ENCODE measurements around the gene CLEC1A.

DNA sequence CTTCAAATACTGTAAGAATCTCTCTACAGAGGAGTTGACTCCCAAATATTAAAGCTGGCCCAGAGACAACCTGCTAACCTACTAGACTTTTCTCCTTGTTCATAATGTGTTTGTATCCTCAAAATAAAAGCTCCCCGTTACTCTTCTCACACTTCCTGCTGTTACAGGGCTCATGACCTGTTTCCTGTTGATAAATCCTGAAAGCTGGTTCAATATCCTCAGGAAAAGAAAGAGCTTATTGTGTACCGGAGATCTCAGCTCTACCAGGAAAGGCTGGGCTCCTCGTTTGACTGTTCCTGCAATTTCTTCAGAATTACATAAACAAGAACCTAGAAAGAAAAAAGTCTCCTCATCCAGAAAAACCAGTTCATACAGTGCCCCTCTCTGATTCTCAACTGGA lies 30.8 kb downstream of the CLEC1A start:
- TF ChIP-seq, protein P1, sequence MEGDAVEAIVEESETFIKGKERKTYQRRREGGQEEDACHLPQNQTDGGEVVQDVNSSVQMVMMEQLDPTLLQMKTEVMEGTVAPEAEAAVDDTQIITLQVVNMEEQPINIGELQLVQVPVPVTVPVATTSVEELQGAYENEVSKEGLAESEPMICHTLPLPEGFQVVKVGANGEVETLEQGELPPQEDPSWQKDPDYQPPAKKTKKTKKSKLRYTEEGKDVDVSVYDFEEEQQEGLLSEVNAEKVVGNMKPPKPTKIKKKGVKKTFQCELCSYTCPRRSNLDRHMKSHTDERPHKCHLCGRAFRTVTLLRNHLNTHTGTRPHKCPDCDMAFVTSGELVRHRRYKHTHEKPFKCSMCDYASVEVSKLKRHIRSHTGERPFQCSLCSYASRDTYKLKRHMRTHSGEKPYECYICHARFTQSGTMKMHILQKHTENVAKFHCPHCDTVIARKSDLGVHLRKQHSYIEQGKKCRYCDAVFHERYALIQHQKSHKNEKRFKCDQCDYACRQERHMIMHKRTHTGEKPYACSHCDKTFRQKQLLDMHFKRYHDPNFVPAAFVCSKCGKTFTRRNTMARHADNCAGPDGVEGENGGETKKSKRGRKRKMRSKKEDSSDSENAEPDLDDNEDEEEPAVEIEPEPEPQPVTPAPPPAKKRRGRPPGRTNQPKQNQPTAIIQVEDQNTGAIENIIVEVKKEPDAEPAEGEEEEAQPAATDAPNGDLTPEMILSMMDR (IDR thresholded peaks at IDR 0.05), result no peak
- TF ChIP-seq POLR2AphosphoS5 (IDR thresholded peaks at IDR 0.05; ENCODE audit: low read depth, low read length), result no peak
- TF ChIP-seq, protein P2, sequence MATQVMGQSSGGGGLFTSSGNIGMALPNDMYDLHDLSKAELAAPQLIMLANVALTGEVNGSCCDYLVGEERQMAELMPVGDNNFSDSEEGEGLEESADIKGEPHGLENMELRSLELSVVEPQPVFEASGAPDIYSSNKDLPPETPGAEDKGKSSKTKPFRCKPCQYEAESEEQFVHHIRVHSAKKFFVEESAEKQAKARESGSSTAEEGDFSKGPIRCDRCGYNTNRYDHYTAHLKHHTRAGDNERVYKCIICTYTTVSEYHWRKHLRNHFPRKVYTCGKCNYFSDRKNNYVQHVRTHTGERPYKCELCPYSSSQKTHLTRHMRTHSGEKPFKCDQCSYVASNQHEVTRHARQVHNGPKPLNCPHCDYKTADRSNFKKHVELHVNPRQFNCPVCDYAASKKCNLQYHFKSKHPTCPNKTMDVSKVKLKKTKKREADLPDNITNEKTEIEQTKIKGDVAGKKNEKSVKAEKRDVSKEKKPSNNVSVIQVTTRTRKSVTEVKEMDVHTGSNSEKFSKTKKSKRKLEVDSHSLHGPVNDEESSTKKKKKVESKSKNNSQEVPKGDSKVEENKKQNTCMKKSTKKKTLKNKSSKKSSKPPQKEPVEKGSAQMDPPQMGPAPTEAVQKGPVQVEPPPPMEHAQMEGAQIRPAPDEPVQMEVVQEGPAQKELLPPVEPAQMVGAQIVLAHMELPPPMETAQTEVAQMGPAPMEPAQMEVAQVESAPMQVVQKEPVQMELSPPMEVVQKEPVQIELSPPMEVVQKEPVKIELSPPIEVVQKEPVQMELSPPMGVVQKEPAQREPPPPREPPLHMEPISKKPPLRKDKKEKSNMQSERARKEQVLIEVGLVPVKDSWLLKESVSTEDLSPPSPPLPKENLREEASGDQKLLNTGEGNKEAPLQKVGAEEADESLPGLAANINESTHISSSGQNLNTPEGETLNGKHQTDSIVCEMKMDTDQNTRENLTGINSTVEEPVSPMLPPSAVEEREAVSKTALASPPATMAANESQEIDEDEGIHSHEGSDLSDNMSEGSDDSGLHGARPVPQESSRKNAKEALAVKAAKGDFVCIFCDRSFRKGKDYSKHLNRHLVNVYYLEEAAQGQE (IDR thresholded peaks at IDR 0.05; ENCODE audit: insufficient read depth in 1 of 2, low read depth in 2 of 2, low read length in 1 of 2), result no peak
